GM18907 (cell line): ENCODE results near the gene KCNJ10.
A peak's percentile ranks its signal among the peaks of the same experiment; 100 is the strongest.

Source experiments
- ATAC-seq: cut with Tn5 transposase; IDR thresholded peaks from one replicate; pipeline ENCODE4 v1.9.1; 2021; ENCODE audit warnings: mild to moderate bottlenecking, moderate library complexity; ENCODE audit not compliant: unreplicated experiment

The KCNJ10 gene

GRCh38 chr1:160099716-160100375, 29.9 kb upstream of the KCNJ10 start:
- ATAC-seq, result no peak

- ATAC-seq, result peak; percentile 81
Observed at GRCh38 chr1:160098852-160099561, 29.0 kb upstream of the KCNJ10 start.

GRCh38 chr1:160097911-160098851, 28.2 kb upstream of the KCNJ10 start, which contains the start of gene IGSF8:
Gene IGSF8 (minus strand): TSS chr1:160098619. CDS start chr1:160098472, 147 bp downstream.
- peak; percentile 47 for ATAC-seq

GRCh38 chr1:160097151-160097910, 27.4 kb upstream of the KCNJ10 start:
- ATAC-seq, result no peak

GRCh38 chr1:160096274-160097116, 26.5 kb upstream of the KCNJ10 start:
- no peak for ATAC-seq

- no peak for ATAC-seq
Observed at GRCh38 chr1:160095382-160096105, 25.6 kb upstream of the KCNJ10 start.

- ATAC-seq, result no peak
Observed at GRCh38 chr1:160094806-160095205, 24.8 kb upstream of the KCNJ10 start.

- no peak for ATAC-seq
Observed at GRCh38 chr1:160094291-160094625, 24.3 kb upstream of the KCNJ10 start.

- ATAC-seq, result no peak
Observed at GRCh38 chr1:160093624-160094290, 23.8 kb upstream of the KCNJ10 start.

- no peak for ATAC-seq
Observed at GRCh38 chr1:160093069-160093395, 23.1 kb upstream of the KCNJ10 start.

- ATAC-seq, result no peak
Observed at GRCh38 chr1:160092366-160093068, 22.6 kb upstream of the KCNJ10 start.

GRCh38 chr1:160091666-160092223, 21.8 kb upstream of the KCNJ10 start:
- no peak for ATAC-seq

GRCh38 chr1:160090760-160091159, 20.8 kb upstream of the KCNJ10 start:
- ATAC-seq, result no peak

GRCh38 chr1:160089883-160090282, 19.9 kb upstream of the KCNJ10 start:
- ATAC-seq, result no peak

GRCh38 chr1:160087118-160087662, 17.2 kb upstream of the KCNJ10 start:
- no peak for ATAC-seq

GRCh38 chr1:160086456-160086892, 16.5 kb upstream of the KCNJ10 start:
- ATAC-seq, result no peak

- no peak for ATAC-seq
Observed at GRCh38 chr1:160085686-160086455, 15.9 kb upstream of the KCNJ10 start.
